Loucy (cell line): ENCODE measurements around the gene NHP2.
A peak's percentile ranks its signal among the peaks of the same experiment; 100 is the strongest.

Experiments
- H2AFZ ChIP-seq: fragments of 200-600 bp; sonication (generic); 2 replicates; pipeline ENCODE4 v1.6.0; 2016; ENCODE audit warnings: antibody characterized with exemption, mild to moderate bottlenecking, low read length, moderate library complexity
- H3F3A ChIP-seq: fragments of 200-600 bp; 2 replicates; pipeline ENCODE4 v1.6.0; 2016; ENCODE audit warnings: antibody characterized with exemption, low read depth, mild to moderate bottlenecking
- H3K27me3 ChIP-seq: fragments of 200-600 bp; sonication (generic); 2 replicates; pipeline ENCODE4 v1.6.1; 2014; ENCODE audit warnings: low read length, mild to moderate bottlenecking; ENCODE audit not compliant: insufficient read depth, poor library complexity, severe bottlenecking
- H3K36me3 ChIP-seq: fragments of 200-600 bp; sonication (generic); 2 replicates; pipeline ENCODE4 v1.6.1; 2016; ENCODE audit warnings: low read length; ENCODE audit not compliant: insufficient read depth
- H3K4me1 ChIP-seq: fragments of 200-600 bp; sonication (generic); 2 replicates; pipeline ENCODE4 v1.5.1; 2014; ENCODE audit warnings: low read length, mild to moderate bottlenecking; ENCODE audit not compliant: insufficient read depth, poor library complexity, severe bottlenecking
- H3K4me2 ChIP-seq: fragments of 200-600 bp; sonication (generic); 2 replicates; pipeline ENCODE4 v1.6.0; 2014; ENCODE audit warnings: antibody characterized with exemption, low read length, low read depth, mild to moderate bottlenecking; ENCODE audit not compliant: poor library complexity, severe bottlenecking
- H3K4me3 ChIP-seq: fragments of 200-600 bp; sonication (generic); 2 replicates; pipeline ENCODE4 v1.5.1; 2014; ENCODE audit warnings: low read length, mild to moderate bottlenecking, mixed read lengths; ENCODE audit not compliant: poor library complexity, severe bottlenecking
- H3K79me2 ChIP-seq: fragments of 200-600 bp; sonication (generic); 2 replicates; pipeline ENCODE4 v1.6.1; 2014; ENCODE audit warnings: low read length; ENCODE audit not compliant: insufficient read depth
- H3K9ac ChIP-seq: fragments of 200-600 bp; sonication (generic); 2 replicates; pipeline ENCODE4 v1.6.0; 2014; ENCODE audit warnings: mild to moderate bottlenecking, low read depth, low read length, moderate library complexity; ENCODE audit not compliant: poor library complexity, severe bottlenecking
- H3K9me2 ChIP-seq: fragments of 200-600 bp; sonication (generic); replicated peaks from 2 replicates; pipeline ENCODE4 v1.6.1; 2016; ENCODE audit warnings: low read depth, low read length, mixed read lengths
- H3K9me3 ChIP-seq: fragments of 200-600 bp; sonication (generic); 2 replicates; pipeline ENCODE4 v1.6.1; 2014; ENCODE audit warnings: mild to moderate bottlenecking, antibody characterized with exemption, low read length, low read depth; ENCODE audit not compliant: insufficient read depth
- H4K20me1 ChIP-seq: fragments of 200-600 bp; sonication (generic); 2 replicates; pipeline ENCODE4 v1.6.0; 2014; ENCODE audit warnings: antibody characterized with exemption, low read length, mild to moderate bottlenecking; ENCODE audit not compliant: insufficient read depth, poor library complexity, severe bottlenecking
- EZH2phosphoT487 ChIP-seq: fragments of 200-600 bp; IDR thresholded peaks from 2 replicates; pipeline ENCODE4 v1.6.1; 2018; ENCODE audit warnings: antibody characterized with exemption, mild to moderate bottlenecking, moderate library complexity, borderline replicate concordance
- TF ChIP-seq, protein P1 (sequence below): fragments of 200-600 bp; sonication (generic); conservative IDR thresholded peaks from 2 replicates; pipeline ENCODE4 v1.5.1; 2014; ENCODE audit warnings: mild to moderate bottlenecking, antibody characterized with exemption, low read length

The NHP2 gene

DNA sequence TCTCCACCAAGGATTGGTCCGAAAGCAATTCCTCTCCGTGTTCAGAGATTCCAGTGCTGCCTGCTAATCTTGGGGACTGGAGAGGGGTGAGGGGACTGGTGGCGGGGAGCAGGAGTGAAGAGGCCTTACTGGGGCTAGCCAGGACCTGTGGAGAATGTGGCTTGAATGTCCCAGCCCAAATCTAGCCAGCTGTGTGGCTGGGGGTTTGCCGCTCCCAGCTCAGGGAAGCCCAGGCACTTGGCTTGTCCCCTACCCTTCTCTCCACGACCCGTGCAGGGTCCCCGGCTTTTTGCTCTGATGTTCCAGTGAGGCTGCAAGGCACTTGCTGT lies 37.9 kb downstream of the NHP2 start:
- Histone ChIP-seq H3K9me3 (no peaks in the 10 kb centered on the region), H4K20me1 (no peaks in the 10 kb centered on the region), H3K36me3 (no peaks in the 10 kb centered on the region), H3K79me2 (peaks cover 58% of the 10 kb centered on the region; the same call in 1 of the 2 replicates), H2AFZ (no peak overlapping the region), H3K9me2 (no peaks in the 10 kb centered on the region), H3K4me2 (peak overlapping the region; percentile 93), H3K4me1 (peaks cover 20% of the 10 kb centered on the region), H3F3A (no peaks in the 10 kb centered on the region), H3K27me3 (no peaks in the 10 kb centered on the region), H3K9ac (peak overlapping the region; percentile 73), H3K4me3 (peak overlapping the region; percentile 80)
- TF ChIP-seq EZH2phosphoT487: no peak
- TF ChIP-seq, protein P1, sequence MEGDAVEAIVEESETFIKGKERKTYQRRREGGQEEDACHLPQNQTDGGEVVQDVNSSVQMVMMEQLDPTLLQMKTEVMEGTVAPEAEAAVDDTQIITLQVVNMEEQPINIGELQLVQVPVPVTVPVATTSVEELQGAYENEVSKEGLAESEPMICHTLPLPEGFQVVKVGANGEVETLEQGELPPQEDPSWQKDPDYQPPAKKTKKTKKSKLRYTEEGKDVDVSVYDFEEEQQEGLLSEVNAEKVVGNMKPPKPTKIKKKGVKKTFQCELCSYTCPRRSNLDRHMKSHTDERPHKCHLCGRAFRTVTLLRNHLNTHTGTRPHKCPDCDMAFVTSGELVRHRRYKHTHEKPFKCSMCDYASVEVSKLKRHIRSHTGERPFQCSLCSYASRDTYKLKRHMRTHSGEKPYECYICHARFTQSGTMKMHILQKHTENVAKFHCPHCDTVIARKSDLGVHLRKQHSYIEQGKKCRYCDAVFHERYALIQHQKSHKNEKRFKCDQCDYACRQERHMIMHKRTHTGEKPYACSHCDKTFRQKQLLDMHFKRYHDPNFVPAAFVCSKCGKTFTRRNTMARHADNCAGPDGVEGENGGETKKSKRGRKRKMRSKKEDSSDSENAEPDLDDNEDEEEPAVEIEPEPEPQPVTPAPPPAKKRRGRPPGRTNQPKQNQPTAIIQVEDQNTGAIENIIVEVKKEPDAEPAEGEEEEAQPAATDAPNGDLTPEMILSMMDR: no peak

DNA sequence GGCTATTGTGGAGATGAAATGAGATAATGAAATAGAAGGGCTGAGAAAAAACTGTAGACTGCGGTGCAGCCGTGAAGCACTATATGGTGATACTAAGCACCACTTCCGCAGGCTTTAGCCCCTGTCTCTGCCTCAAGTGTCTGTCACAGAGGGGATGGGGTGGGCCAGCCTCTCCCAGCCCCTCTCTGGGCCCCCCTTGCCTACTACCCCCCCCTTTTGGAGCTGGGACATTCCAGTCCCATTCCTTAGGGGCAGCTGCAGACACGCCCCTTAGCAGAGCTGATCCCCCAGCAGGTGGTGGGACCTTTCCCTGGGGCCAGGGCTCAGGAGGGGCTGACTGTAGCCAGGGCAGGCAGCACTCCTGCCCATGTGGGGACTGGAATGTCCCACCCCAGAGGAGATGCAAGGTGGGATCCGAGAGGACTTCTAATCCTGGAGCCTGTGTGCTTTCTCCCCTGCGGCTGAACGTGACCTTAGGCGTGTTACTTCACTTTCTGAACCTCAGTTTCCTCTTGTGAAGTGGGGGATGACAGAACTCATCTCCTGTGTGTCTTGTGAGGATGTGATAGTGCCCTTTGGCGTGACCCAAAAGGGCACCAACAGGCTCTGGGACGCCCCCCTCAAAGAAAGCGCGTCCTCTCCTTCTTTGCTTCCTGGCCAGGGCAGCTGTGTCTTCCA lies 38.4 kb downstream of the NHP2 start:
- Histone ChIP-seq H2AFZ (no peak overlapping the region), H4K20me1 (no peaks in the 10 kb centered on the region), H3K36me3 (no peaks in the 10 kb centered on the region), H3K4me3 (peak overlapping the region; percentile 80), H3K9ac (peak overlapping the region; percentile 73), H3K9me2 (no peaks in the 10 kb centered on the region), H3K79me2 (peaks cover 58% of the 10 kb centered on the region; the same call in 1 of the 2 replicates), H3F3A (no peaks in the 10 kb centered on the region), H3K27me3 (no peaks in the 10 kb centered on the region), H3K9me3 (no peaks in the 10 kb centered on the region), H3K4me1 (peaks cover 15% of the 10 kb centered on the region), H3K4me2 (peak overlapping the region; percentile 93)
- TF ChIP-seq EZH2phosphoT487: no peak
- TF ChIP-seq, protein P1: no peak

DNA sequence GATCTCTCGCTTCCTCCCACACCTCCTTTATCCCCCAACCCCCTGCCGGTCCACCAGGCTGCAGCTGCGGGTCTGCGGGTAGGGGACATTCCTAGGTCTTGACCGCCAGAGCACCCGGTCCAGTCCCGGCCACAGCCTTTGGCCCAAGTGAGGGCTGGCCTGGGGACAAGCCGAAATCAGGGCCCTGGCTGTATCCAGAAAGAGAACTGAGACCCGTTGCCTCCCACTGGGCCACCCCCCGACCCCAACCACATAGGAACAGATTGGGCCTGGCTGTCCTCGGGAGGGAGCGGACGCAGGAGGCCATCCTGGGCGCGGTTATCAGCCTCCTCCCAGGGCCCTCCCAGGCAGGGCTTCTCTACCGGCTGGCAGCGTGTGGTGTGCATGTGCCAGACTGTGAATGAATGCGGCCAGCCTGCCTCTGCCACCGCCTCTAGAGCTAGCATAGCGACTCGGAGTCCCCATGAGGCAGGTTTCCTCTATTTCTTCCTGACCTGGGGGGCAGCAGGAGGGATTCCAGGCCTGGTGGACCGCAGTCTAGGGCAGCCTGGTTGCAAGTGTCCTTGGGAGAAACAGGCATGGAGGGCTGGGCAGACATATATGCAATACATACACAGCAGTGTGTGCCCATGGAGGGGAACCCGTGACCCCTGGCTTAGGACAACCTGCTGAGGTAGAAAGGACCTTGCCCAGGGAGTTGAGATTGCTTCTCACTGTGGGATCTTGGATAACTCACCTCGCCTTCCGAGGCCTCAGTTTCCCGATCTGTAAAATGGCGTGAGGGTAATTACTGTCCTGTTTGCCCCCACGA lies 39.2 kb downstream of the NHP2 start:
- Histone ChIP-seq H3K79me2 (peaks cover 51% of the 10 kb centered on the region; the same call in 1 of the 2 replicates), H3F3A (no peaks in the 10 kb centered on the region), H3K4me1 (peaks cover 15% of the 10 kb centered on the region), H2AFZ (0 out of 2 replicates have a peak overlapping the region, but pooled peaks have one; percentile 51), H3K36me3 (no peaks in the 10 kb centered on the region), H3K9ac (peak overlapping the region; percentile 73), H3K4me3 (peak overlapping the region; percentile 80), H4K20me1 (no peaks in the 10 kb centered on the region), H3K9me3 (no peaks in the 10 kb centered on the region), H3K9me2 (no peaks in the 10 kb centered on the region), H3K4me2 (peak overlapping the region; percentile 93), H3K27me3 (no peaks in the 10 kb centered on the region)
- TF ChIP-seq EZH2phosphoT487: no peak
- TF ChIP-seq, protein P1: no peak
